Measurements from ENCODE around the gene ABHD1.

GRCh38 chr2:27145682-27146081 lies 22.1 kb downstream of the ABHD1 start:
- TF ChIP-seq CTCF (IDR thresholded peaks at IDR 0.05; ENCODE audit: low read depth, low read length, missing input control) (no peak), ZBTB33 (IDR thresholded peaks at IDR 0.05) (no peak)
